Measurements from ENCODE around the gene TGM2. TPM values are rescaled to one million over a fixed set of nuclear protein-coding genes. Genes with fewer than 3 reads are reported as not detected.

The TGM2 gene
- total and polyA plus RNA-seq, 12 donors, result 146 to 993 (median 463) TPM

DNA sequence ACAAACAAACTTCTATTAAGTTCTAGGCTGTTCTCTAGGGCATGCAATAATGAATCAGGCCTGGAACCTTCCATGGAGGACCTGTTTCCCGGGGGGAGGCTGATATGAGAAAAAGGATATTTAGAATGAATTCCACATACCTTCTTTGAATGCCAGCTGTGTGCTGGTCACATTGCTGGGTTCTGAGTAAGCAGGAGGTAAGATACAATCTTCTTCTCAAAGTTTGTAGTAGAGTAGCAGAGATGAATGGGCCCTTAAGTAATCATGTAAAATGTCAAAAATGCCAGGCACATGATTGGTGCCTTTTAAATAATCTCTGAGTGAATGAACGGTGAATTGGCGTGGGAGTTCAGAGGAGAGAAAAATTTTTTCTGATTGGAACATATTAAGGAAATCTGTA lies 47.4 kb downstream of the TGM2 start:
- H3K36me3 ChIP-seq, result no peaks in the 10 kb centered on the region
- no peaks in the 10 kb centered on the region for H3K9me3 ChIP-seq
- intact Hi-C loops (cut with DNase I), result no loop called here
- H3K4me3 ChIP-seq, result no peak overlapping the region
- ATAC-seq (no peak), DNase-seq (no peak)
- no peaks in the 10 kb centered on the region for H3K27me3 ChIP-seq
- TF ChIP-seq, protein P1, sequence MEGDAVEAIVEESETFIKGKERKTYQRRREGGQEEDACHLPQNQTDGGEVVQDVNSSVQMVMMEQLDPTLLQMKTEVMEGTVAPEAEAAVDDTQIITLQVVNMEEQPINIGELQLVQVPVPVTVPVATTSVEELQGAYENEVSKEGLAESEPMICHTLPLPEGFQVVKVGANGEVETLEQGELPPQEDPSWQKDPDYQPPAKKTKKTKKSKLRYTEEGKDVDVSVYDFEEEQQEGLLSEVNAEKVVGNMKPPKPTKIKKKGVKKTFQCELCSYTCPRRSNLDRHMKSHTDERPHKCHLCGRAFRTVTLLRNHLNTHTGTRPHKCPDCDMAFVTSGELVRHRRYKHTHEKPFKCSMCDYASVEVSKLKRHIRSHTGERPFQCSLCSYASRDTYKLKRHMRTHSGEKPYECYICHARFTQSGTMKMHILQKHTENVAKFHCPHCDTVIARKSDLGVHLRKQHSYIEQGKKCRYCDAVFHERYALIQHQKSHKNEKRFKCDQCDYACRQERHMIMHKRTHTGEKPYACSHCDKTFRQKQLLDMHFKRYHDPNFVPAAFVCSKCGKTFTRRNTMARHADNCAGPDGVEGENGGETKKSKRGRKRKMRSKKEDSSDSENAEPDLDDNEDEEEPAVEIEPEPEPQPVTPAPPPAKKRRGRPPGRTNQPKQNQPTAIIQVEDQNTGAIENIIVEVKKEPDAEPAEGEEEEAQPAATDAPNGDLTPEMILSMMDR (IDR thresholded peaks at IDR 0.05), result no peak
- WGBS, 2 donors, result 61 to 64% methylated on average over 3 of the region's 3 CpGs
- H3K27ac ChIP-seq, result no peak overlapping the region
- H3K4me1 ChIP-seq, result peaks cover 0 to 23% (median 14%) of the 10 kb centered on the region in 9 donors

DNA sequence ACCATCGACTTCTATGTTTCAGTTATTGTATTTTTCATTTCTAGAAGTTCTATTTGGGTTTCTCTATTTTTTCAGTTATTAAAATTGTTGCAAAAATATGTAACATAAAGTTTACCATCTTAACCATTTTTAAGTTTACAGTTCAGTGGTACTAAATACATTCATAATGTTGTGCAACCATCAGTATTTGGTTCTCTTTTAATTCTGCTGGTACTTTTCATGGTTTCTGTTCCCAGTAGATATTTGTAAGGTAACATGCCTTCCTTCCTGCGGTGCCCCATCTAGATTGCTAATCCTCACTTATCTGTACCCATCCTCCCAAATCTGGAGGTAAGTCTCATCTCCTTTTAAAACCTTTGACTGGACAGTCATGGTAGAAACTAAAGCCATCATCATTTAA lies 47.9 kb downstream of the TGM2 start:
- Histone ChIP-seq H3K4me1 (peaks cover 0 to 23% (median 14%) of the 10 kb centered on the region in 9 donors), H3K36me3 (no peaks in the 10 kb centered on the region), H3K9me3 (no peaks in the 10 kb centered on the region), H3K27me3 (no peaks in the 10 kb centered on the region), H3K4me3 (no peak overlapping the region), H3K27ac (no peak overlapping the region)
- ATAC-seq (no peak), DNase-seq (no peak)
- intact Hi-C loops (cut with DNase I), result no loop called here
- 95 to 96% methylated on average over 2 of the region's 2 CpGs for WGBS, 2 donors
- TF ChIP-seq, protein P1 (IDR thresholded peaks at IDR 0.05), result no peak

DNA sequence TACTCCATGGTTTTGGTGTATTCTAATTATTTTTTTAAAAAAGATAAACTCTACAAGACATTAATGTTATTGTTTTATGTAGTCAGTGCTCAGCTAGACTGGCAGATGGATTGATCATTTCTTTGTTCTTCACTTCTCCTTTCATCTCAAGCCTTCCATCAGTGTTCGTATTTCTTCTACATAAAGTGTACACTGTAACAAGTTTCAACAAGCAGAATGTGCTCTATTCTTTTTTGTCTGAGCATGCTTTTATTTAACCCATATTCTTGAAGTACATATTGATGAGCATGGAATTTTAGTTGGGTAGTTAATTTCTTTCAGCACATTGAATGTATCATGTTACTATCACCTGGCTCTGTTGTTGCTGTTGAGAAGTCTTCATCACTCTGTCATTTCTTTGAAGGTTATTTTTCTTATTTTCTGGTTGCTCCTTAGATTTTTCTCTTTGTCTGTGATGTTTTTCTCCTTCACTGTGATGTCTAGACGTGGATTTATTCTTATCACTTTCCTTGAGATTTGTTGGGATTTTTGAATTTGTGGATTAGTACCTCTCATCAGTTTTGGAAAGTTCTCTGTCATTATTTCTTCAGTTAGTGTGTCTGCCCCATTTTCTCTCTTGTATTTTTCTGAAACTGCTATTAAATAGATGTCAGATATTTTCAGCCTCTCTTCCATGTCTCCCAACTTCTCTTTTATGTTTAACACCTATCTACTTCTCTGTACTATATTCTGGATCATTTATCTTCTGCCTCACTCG lies 48.5 kb downstream of the TGM2 start:
- H3K4me1 ChIP-seq, result peaks cover under 1 to 30% (median 16%) of the 10 kb centered on the region in 9 donors
- DNase-seq (no peak), ATAC-seq (no peak)
- H3K36me3 ChIP-seq, result no peaks in the 10 kb centered on the region
- TF ChIP-seq, protein P1 (IDR thresholded peaks at IDR 0.05), result no peak
- no peak overlapping the region for H3K4me3 ChIP-seq
- intact Hi-C loops (cut with DNase I), result no loop called here
- WGBS, 2 donors, result 65 to 79% methylated on average over 3 of the region's 3 CpGs
- H3K27me3 ChIP-seq, result no peaks in the 10 kb centered on the region
- H3K9me3 ChIP-seq, result no peaks in the 10 kb centered on the region
- no peak overlapping the region for H3K27ac ChIP-seq

DNA sequence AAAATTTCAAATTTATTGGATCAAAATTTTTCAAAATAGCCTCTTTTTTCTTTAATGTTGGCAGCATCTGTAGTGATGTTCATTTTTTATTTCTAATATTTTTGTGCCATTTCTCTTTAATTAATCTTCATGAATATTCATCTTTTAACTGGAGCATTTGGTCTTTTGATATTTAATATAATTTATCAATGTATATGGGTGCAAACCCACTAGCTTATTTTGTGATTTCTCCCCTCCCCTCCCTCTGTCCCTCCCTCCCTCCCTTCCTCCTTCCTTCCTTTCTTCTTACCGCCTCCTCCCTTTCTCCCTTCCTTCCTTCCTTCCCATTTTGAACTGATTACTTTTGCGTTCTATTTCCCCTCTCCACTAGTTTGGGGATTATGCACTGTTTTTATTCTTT lies 49.2 kb downstream of the TGM2 start:
- H3K4me3 ChIP-seq, result no peak overlapping the region
- no peaks in the 10 kb centered on the region for H3K27me3 ChIP-seq
- no peaks in the 10 kb centered on the region for H3K36me3 ChIP-seq
- no peaks in the 10 kb centered on the region for H3K9me3 ChIP-seq
- DNase-seq (no peak), ATAC-seq (no peak)
- TF ChIP-seq, protein P1 (IDR thresholded peaks at IDR 0.05), result no peak
- 53 to 73% methylated on average over 1 to 2 of the region's 2 CpGs for WGBS, 2 donors
- no peak overlapping the region for H3K27ac ChIP-seq
- H3K4me1 ChIP-seq, result peaks cover 6 to 36% (median 23%) of the 10 kb centered on the region in 9 donors
- intact Hi-C loops (cut with DNase I), result no loop called here
